ENCODE data around the gene PCDHA13.
"Not testable (repeated sequence)": the region's sequence is repeated elsewhere in the genome, so short reads cannot be mapped to it uniquely, and the experiment has no call there.

- TF ChIP-seq CTCF (conservative IDR thresholded peaks at IDR 0.05 in 1 of 2, IDR thresholded peaks at IDR 0.05 in 1 of 2; ENCODE audit: extremely low read depth in 1 of 2, insufficient read depth in 1 of 2, low read depth in 1 of 2, low read length in 2 of 2); EZH2 (IDR thresholded peaks at IDR 0.05; ENCODE audit: borderline replicate concordance, low read length): not testable (repeated sequence)
These were observed 31.9 kb upstream of the PCDHA13 start for GRCh38 chr5:140849831-140850634.
